ENCODE data around the gene CD4.
"Not testable (repeated sequence)": the region's sequence is repeated elsewhere in the genome, so short reads cannot be mapped to it uniquely, and the experiment has no call there.

The CD4 gene

DNA sequence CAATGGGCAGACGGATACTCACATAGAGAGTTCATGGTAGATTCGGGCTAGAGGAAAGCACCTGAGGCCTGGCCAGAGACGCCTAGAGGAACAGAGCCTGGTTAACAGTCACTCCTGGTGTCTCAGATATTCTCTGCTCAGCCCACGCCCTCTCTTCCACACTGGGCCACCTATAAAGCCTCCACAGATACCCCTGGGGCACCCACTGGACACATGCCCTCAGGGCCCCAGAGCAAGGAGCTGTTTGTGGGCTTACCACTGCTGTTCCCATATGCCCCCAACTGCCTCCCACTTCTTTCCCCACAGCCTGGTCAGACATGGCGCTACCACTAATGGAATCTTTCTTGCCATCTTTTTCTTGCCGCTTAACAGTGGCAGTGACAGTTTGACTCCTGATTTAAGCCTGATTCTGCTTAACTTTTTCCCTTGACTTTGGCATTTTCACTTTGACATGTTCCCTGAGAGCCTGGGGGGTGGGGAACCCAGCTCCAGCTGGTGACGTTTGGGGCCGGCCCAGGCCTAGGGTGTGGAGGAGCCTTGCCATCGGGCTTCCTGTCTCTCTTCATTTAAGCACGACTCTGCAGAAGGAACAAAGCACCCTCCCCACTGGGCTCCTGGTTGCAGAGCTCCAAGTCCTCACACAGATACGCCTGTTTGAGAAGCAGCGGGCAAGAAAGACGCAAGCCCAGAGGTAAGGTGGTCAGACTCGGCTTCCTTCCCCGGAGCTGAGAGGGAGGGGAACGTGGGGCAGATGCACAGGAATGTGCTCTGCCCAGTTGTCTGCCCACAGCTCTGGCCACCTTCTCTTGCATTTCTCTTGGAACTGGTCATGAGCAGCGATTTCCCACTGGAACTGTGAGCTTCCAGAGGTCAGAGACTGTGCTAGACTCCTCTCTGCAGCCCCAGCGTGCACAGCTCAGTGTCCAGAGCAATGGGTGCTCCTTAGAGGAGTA, at the start of gene CD4:
CD4 (plus strand) TSS at position 557 of the 953 bp plus-strand sequence. CDS start 10,611 bp downstream, outside the sequence.
- DNase-seq (ENCODE audit: low read depth) = peak; percentile 62

DNA sequence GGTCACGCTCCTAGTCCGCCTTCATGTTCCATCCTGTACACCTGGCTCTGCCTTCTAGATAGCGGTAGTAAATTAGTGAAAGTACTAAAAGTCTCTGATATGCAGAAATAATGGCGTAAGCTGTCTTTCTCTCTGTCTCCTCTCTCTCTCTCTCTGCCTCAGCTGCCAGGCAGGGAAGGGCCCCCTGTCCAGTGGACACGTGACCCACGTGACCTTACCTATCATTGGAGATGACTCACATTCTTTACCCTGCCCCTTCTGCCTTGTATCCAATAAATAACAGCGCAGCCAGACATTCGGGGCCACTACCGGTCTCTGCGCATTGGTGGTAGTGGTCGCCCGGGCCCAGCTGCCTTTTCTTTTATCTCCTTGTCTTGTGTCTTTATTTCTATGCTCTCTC, 47.2 kb upstream of the CD4 start:
- DNase-seq (ENCODE audit: low read depth) = not testable (repeated sequence)

DNA sequence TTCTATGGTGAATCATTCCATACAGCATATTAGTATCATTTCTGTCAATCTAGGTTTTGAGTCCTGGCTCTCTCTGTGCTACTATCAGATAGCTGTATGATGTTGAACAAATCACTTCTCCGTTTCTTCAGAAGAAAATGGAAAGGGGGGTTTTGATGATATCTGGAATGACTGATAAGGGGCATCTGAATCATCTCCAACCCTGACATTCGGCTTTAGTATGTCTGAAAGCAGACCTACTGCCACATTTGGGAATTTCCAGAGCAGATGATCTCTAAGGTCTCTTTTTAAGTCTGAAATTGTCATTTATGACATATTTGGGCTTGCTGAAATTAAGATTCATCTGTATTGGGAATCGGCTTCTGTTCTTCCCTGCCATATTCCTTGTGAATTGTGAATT, 46.5 kb upstream of the CD4 start:
- no peak for DNase-seq (ENCODE audit: low read depth)

DNA sequence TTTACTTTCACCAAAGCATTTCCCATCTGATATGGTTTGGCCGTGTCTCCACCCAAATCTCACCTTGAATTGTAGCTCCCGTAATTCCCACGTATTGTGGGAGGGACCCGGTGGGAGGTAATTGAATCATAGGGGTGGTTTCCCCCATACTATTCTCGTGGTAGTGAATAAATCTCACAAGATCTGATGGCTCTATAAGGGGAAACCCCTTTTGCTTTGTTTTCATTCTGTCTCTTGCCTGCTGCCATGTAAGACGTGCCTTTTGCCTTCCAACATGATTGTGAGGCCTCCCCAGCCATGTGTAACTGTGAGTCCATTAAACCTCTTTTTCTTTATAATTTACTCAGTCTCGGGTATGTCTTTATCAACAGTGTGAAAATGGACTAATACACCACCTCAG, 46.0 kb upstream of the CD4 start:
- DNase-seq (ENCODE audit: low read depth) = not testable (repeated sequence)

DNA sequence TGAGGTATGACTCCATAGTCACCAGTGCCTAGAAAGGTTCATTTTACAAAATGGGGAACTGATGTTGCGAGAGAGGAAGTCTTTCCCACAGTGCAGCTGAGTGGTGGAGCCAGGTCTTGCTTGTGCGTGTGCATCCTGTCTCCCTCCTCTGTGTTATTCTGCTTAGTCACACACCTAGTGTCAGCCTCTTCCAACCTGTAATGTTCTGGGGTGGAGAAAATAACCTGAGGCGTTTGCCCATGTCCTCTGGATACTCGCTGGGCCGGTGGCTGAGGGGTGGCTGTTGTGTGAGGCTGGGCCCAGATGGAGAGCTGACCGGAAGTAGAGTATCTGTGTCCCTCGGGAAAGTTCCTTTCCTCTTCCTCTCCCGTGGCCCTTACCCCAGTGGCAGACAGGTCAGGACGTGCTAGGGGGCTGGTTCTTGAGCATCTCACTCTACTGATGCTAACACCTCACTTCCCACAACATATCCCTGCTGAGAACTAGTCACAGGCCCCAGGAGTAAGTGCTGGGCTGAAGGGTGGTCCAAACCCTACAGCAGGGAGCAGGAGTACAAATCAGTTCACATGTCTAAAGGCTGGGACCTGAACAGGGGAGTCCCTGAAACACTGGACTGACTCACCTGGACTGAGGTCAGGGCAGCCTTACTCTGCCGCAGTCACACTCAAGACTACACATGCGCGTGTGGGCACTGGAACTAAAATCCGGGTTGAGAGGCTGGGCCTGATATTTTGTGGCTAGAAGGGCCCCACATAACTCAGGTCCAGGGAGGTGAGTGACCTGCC, 43.4 kb upstream of the CD4 start:
- no peak for DNase-seq (ENCODE audit: low read depth)

DNA sequence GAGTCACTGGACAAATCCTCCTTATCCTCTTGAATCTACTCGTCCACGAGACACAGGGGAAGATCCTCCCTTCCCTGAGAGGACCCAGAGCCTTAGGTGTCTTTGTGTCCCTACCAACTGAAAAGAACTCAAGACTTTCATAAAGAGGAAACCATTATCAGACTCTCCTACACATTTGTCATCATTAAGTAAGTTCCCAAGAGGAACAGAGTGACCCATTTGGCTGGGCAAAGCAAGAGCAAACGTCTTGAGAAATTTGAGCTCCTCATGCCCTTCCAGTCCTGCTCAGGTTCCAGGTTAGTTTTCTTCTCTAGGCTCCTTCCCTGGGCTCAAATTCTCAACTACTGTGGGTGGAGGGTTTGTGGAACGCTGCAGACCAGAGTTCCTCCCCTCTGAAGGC, 42.1 kb upstream of the CD4 start:
- no peak for DNase-seq (ENCODE audit: low read depth)

DNA sequence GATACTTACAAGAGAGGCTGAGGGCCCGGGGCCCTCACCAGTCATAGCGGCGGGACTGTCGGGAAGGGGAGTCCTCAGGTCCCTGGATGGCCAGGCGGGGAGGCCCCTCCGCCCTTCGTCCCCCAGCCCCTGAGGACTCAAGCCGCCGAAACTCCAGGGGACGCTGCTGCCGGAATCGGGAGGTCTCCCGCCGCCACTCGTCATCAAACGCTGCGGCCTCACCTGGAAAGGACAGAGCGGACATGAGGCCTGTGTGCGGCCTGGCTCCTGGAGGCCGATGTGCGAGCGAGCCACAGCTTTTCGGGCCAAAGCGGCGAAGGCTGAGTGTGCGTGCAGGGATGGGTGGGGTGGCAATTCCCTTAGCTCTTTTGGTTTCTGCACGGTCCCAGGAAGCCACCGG, 40.6 kb upstream of the CD4 start:
- DNase-seq (ENCODE audit: low read depth) = no peak

DNA sequence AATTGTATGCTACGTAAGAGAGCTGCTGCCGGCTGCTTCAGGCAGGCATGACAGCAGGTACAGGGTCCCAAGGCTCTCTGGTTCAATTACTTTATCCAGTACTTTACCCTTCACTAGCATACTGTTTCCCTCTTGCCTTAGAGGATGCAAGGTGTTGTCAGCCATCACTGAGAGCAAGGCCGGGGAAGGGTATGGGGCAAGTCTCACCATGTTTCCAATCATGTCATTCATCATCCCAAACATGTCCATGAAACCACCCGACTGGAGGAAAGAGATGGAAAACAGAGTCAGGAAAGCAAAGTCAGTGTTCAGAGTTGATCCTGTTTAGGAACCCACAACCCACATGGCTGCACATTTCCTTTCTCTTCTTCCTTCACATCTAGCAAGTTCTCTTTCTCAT, 38.8 kb upstream of the CD4 start:
- DNase-seq (ENCODE audit: low read depth) = no peak

DNA sequence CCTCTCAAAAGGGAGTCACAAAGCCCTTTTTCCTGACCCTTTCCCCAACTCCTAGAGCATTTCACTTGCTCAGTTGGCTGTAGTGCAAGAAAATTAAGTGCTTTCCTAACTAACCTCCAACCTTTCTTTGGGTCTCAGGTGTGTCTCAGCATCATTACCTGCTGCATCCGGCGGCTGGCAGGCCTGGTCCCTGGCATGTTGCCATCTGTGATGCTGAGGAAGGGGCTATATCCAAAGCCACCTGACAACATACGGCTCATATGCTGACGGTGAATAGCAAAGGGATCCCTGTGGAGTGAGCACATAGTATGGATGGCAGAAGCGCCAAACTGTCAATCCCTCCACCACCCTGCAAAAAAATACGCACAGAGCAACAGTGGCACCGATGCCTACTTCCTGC, 37.6 kb upstream of the CD4 start:
- no peak for DNase-seq (ENCODE audit: low read depth)

DNA sequence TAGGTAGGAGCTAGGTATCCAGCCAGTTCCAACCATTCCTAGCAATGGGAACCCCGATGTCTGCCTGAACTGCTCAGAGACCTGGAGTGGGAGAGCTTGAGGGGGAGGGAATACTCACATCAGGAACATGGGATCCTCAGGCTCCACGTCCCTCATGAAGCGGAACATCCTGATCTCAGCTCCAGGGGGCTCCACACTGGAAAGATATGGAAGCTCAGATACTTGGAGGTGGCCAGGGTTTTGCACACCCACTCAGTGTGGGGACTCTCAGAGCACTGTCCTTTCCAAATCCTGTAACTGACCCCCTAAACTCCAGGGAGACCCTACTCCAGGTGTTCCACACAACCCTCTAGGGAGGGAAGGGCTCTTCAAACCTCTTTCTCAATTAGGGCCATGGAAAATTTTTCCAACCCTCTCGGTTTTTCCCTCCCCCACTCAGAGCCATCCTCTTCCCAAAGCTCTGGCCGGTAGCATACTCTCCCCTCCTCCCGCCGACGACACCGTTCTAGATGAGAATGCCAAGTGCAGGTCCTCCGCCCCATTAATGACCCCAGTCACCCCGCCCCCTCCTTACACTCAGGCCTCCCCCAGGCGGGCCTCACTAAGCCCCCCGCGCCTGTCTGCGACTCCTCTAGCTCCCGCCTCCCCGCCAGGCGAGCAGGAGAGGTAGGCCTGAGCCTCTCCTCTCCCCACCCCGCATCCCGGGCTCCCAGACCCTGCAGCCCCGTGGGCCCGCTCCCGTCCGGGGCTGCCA, 37.0 kb upstream of the CD4 start:
- no peak for DNase-seq (ENCODE audit: low read depth)

DNA sequence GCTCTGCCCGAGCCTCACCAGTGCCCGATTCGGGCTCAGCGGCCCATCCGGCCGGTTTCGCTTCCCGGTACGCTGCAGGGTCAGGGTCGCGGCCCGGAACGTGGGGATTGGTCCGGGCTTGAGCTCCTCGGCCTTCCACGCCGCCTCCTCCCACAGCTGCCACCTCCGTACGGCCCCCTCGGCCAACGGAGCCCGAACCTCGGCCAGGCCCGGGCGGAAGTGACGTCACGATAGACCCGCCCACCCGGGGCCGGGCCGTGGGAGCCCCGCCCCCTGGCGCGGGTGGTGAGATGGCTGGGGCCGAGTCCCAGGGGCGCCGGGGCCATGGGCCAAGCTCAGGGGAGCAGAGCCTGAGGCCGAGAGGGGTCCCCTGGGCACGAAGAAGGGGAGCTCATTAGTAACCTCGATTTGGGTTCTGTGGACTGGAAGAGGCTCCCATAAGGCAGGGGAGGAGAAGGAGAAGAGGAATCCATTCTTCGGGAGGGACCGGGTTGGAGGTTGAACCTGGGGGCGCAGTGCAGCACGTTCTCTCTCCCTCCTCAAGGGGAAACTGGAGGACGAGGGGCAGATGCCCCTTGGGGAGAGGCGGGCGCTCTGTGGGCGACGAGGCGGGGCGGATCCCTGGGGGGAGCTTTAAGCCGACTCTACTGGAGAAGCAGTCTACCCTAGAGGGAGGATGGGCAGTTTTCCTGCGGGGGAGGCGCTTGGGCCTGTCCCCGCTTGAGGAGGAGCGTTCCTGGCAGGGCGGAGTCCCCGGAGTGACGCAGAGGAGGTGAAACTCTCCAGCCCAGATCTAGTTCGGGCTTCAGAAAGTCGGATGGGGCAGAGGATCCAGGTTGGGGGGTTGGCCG, 36.2 kb upstream of the CD4 start, which contains the start of gene MLF2:
MLF2 (minus strand) TSS at position 221 of the 851 bp plus-strand sequence. CDS start 807 bp downstream, outside the sequence.
- peak; percentile 93 for DNase-seq (ENCODE audit: low read depth)

DNA sequence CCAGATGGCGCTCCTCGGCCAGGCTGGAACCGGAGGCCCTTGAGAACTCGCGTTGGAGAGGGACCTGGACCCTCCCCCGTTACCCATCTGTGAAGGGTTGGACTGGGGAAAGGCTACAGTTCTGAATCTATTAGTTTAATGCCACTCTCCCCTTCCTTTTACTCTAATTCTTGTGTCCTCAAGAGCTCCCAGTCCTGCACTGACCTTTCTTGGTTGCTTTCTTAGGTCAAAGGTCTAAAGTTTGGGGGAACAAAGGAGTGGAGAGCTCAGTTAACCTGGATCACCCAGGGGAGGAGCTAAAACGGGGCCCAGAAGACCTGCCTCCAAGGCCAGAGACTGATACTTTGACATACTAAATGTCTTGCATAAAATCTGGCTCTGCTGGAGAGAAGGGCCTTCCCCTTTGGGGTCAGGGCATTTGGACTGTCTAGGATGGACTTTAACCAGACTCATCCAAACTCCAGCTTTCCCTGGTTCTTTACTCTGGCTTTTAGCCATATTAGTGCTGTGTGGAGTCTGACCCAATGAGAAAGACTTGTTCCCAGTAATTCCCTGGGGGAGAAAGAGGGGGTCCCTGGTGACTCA, 35.5 kb upstream of the CD4 start:
- DNase-seq (ENCODE audit: low read depth) = no peak

DNA sequence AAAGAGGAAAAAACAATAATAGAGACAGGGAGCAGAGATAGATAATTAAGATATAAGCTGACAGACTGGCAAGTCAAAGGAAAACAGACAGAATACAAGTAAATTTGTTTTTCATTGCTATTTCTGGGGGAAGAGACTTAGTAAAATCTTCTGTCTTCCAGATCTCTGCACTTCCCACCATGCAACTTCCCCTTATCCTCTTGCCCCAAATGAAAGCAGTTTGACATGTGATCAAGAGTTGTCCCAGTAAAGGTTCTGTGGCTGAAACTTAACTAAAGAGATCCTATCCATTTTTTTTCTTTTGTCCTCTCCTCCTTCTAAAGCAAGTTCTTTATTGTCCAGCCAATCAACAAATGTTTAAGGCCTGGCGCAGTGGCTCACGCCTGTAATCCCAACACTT, 34.9 kb upstream of the CD4 start:
- no peak for DNase-seq (ENCODE audit: low read depth)

DNA sequence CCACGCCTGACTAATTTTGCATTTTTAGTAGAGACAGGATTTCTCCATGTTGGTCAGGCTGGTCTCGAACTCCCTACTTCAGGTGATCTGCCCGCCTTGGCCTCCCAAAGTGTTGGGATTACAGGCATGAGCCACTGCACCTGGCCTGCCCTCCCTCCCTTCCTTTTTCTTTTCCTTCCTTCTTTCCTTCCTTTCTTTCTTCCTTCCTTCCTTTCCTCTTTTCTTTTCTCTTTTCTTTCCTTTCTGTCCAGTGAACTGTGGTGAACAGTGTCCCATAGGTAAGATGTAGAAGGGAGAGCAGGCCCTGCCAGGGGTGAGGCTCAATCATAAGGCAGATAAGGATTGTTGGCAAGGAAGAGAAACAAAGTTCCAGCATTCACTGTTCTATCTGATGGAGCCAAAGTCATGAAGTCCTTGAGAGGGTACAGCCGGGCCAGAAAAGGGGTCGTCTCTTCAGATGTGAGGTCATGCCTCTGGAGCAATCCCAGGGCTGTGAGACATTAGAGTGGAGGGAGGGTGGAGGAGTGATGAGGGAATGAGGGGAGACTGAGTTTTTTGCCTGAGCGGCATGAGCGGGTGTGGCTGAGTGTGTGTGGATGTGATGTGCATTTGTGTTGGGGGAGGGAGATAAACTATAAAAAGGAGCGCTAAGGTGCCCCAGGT, 32.2 kb upstream of the CD4 start:
- DNase-seq (ENCODE audit: low read depth) = no peak

DNA sequence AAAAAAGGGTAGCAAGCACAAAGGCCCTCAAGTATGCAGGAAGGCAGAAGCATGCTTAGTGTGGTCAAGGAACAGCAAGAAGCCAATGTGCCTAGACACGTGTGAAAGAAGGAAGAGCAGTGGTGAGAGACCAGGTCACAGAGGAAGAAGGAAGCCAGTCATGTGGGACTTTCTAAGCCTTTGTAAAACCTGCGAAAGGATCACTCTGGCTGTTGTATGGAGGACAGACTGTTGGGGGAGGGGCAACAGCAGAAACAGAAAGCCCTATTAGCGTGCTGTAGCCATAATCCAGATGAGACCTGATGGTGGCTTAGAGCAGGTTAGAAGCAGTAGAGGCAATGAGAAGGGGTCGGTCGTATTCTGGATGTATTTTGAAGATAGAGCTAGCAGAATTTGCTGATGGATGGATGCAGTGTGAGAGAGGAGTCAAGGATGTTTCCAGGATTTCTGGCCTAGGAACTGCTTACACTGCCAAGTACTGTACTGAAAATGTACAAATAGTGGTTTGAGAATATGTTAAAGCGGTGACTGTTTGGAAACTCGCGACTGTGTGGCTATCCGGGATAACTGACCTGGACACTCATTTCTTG, 30.7 kb upstream of the CD4 start:
- DNase-seq (ENCODE audit: low read depth) = no peak

DNA sequence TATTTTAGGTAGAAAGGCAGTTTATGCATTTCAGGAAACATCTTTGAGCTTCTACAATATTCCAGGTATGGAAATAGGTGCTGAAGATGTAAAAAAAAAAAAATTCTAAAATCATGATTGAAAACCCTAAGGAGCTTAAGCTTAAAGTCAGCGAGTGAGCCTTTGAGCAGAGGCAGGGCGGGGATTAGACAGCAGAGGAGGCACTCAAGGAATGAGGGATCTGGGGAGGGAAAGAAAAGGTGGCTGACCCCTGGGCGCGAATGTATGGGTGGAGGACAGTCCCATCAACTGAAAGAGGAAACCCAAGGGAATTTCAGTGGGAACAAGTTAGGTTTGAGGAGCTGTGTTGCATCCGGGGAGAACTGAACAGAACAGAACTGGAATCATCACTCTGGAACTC, 29.6 kb upstream of the CD4 start:
- DNase-seq (ENCODE audit: low read depth) = no peak

DNA sequence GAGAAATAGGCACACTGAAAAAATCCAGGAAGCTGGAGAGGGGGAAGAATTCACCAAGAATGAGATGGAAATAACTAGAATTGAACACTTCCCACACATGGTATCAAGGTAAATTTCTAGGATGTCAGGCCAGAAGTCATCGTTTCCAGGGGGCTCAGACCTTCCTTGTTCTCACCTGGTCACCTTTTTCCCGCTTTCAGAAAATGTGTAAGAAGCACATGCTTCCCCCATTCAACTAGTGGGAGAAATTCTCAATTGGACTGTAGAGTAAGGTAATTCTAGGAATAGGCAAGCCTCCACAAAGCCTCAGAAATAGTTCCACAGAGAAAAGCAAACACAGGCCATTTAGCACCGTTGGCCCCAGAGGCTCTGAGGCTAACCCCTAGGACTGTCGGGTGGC, 25.9 kb upstream of the CD4 start:
- no peak for DNase-seq (ENCODE audit: low read depth)

DNA sequence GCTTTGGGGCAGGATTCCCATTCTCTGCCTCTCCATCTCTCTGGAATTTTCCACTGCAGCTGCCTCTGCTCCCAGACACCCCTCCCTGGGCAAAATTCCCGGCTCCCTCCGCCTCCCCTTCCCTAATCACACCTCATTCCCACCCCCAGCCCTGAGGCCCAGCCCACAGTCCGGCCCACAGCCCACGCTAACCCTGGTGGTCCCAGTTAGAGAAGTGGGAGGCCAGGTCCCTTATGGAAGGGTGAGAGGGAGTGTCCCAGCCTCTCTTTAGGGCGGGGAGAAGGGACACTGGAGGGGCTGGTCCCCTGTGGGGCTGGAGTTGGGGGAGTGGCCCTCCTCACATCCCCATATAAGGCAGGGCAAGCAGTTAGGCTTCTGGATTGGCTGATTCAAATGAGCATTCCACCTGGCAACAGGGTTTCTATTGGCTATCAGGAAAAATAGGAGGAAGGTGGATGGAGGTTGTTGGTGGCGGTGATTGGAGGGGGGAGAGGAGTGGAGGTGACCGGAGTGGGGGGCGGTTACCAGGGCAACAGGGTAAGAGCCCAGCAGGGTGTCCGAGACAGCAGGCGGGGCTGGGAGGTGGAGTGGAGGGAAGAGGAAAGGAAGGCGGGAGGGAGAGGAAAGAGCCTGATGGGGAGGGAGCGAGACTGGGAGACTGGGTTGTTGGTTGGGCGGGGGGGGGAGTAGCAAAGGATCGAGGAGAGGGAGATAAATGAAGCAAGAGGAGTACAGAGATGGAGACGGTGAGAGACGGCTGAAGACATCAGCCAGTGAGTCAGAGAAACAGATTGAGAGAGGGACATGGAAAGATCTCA, 25.1 kb upstream of the CD4 start:
- no peak for DNase-seq (ENCODE audit: low read depth)

DNA sequence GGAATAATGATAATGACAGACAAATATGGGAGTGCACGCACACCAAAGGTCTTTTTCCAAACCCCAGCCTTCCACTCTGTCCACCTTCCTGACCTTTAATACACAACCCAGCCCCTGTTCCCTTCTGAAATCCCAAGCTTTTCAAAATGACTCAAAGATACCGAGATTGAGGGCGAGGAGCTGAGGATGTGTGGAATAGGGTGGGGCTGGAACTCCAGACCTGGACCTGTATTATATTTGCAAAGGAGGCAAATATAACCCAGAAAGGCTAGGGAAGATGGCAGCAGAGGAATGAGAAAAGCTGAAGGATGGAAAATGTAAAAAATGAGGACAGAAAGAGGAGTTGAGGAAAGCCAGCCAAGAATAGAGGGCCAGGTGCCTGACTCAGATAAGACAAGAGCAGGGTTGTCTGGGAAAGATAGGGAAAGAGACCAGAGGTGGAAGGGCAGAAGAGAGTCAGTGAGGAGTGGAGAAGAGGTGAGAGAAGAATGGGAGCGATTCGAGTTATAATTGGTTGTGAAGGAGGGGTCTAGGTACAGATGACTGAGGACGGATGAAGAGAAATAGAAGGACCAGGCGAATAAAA, 24.2 kb upstream of the CD4 start:
- no peak for DNase-seq (ENCODE audit: low read depth)

Measured in activated T-helper 1 cell treated with Interleukin-2 at 50 U/mL for 16 hours (primary cell).